Astrocyte (in vitro differentiated cells and primary cell): ENCODE data around the gene FRYL. TPM values are rescaled to one million over a fixed set of nuclear protein-coding genes. Genes with fewer than 3 reads are reported as not detected.

Experiments used
- DNase-seq: peaks from one replicate; pipeline ENCODE4 v3.0.0-alpha.2; 2010; ENCODE audit warnings: low read depth
- FAIRE-seq: peaks from 2 replicates; lab custom pipeline; 2011; peaks lifted over from hg19 to GRCh38; lab: Jason Lieb, UNC
- H2AFZ ChIP-seq: 2 replicates; pipeline ENCODE4 v1.6.0; 2012; ENCODE audit warnings: low read depth, low read length, inconsistent platforms
- H3K27ac ChIP-seq: 2 replicates; pipeline ENCODE4 v1.5.1; 2011; ENCODE audit warnings: low read depth, low read length, inconsistent platforms
- H3K27me3 ChIP-seq: 2 replicates; pipeline ENCODE4 v1.6.0; 2011; ENCODE audit warnings: low read length, inconsistent platforms; ENCODE audit not compliant: insufficient read depth
- H3K36me3 ChIP-seq: 2 replicates; pipeline ENCODE4 v1.5.1; 2011; ENCODE audit warnings: low read length, inconsistent platforms; ENCODE audit not compliant: insufficient read depth
- H3K4me1 ChIP-seq: 2 replicates; pipeline ENCODE4 v1.5.1; 2011; ENCODE audit warnings: low read length, inconsistent platforms; ENCODE audit not compliant: insufficient read depth
- H3K4me2 ChIP-seq: 2 replicates; pipeline ENCODE4 v1.6.0; 2012; ENCODE audit warnings: low read length, inconsistent platforms
- H3K4me3 ChIP-seq: 2 replicates; pipeline ENCODE4 v1.5.1; 2011; ENCODE audit warnings: low read depth, mild to moderate bottlenecking, low read length, inconsistent platforms; ENCODE audit not compliant: insufficient read depth
- H3K79me2 ChIP-seq: 2 replicates; pipeline ENCODE4 v1.6.0; 2012; ENCODE audit warnings: mild to moderate bottlenecking, low read length, inconsistent platforms; ENCODE audit not compliant: insufficient read depth
- H3K9ac ChIP-seq: 2 replicates; pipeline ENCODE4 v1.6.0; 2012; ENCODE audit warnings: mild to moderate bottlenecking, low read length, inconsistent platforms
- H3K9me3 ChIP-seq: 2 replicates; pipeline ENCODE4 v1.5.1; 2012; ENCODE audit warnings: low read depth, mild to moderate bottlenecking, low read length, inconsistent platforms; ENCODE audit not compliant: insufficient read depth
- H4K20me1 ChIP-seq: 2 replicates; pipeline ENCODE4 v1.6.0; 2012; ENCODE audit warnings: low read length, inconsistent platforms; ENCODE audit not compliant: insufficient read depth
- H3K27ac Mint-ChIP-seq: one replicate; pipeline ENCODE4 v1.8.0; 2021; ENCODE audit warnings: mild to moderate bottlenecking, mixed read lengths; ENCODE audit not compliant: unreplicated experiment
- H3K27me3 Mint-ChIP-seq: one replicate; pipeline ENCODE4 v1.8.0; 2021; ENCODE audit warnings: low read depth, mixed read lengths; ENCODE audit not compliant: unreplicated experiment
- H3K36me3 Mint-ChIP-seq: one replicate; pipeline ENCODE4 v1.8.0; 2021; ENCODE audit warnings: low read depth, mixed read lengths; ENCODE audit not compliant: unreplicated experiment
- H3K4me1 Mint-ChIP-seq: one replicate; pipeline ENCODE4 v1.8.0; 2021; ENCODE audit warnings: low read depth, mixed read lengths; ENCODE audit not compliant: unreplicated experiment
- H3K4me3 Mint-ChIP-seq: one replicate; pipeline ENCODE4 v1.8.0; 2021; ENCODE audit warnings: mild to moderate bottlenecking, moderate library complexity, mixed read lengths; ENCODE audit not compliant: unreplicated experiment
- H3K9me3 Mint-ChIP-seq: one replicate; pipeline ENCODE4 v1.8.0; 2021; ENCODE audit warnings: mild to moderate bottlenecking, mixed read lengths; ENCODE audit not compliant: unreplicated experiment
- EZH2 ChIP-seq: IDR thresholded peaks from 2 replicates; pipeline ENCODE4 v1.6.1; 2012; ENCODE audit warnings: mild to moderate bottlenecking, low read length, inconsistent platforms; ENCODE audit not compliant: insufficient read depth
- total RNA-seq: library from RNA; stranded (reverse); gene quantifications from 2 replicates; pipeline ENCODE4 v1.2.1, GENCODE V29; 2021
- TF ChIP-seq, protein P1 (sequence below): IDR thresholded peaks from 2 replicates; pipeline ENCODE4 v1.5.1; 2011; ENCODE audit warnings: low read depth, mild to moderate bottlenecking, inconsistent platforms, low read length, moderate library complexity; ENCODE audit not compliant: insufficient read depth

Gene FRYL
- total RNA-seq, 1 donor from 2014 or later: 70.0 TPM

- Histone ChIP-seq H3K9ac (no peak overlapping the region), H4K20me1 (peaks cover 9% of the 10 kb centered on the region), H3K27me3 (no peaks in the 10 kb centered on the region), H3K9me3 (no peaks in the 10 kb centered on the region), H3K4me3 (no peak overlapping the region), H2AFZ (no peak overlapping the region), H3K4me1 (peaks cover 5% of the 10 kb centered on the region), H3K4me2 (no peak overlapping the region), H3K27ac (no peak overlapping the region), H3K36me3 (no peaks in the 10 kb centered on the region), H3K79me2 (peaks cover 47% of the 10 kb centered on the region)
- Mint-ChIP-seq H3K4me3 (no peak overlapping the region), H3K4me1 (peaks cover 2% of the 10 kb centered on the region), H3K27me3 (no peaks in the 10 kb centered on the region), H3K36me3 (no peaks in the 10 kb centered on the region), H3K27ac (no peak overlapping the region), H3K9me3 (no peaks in the 10 kb centered on the region)
- TF ChIP-seq, protein P1, sequence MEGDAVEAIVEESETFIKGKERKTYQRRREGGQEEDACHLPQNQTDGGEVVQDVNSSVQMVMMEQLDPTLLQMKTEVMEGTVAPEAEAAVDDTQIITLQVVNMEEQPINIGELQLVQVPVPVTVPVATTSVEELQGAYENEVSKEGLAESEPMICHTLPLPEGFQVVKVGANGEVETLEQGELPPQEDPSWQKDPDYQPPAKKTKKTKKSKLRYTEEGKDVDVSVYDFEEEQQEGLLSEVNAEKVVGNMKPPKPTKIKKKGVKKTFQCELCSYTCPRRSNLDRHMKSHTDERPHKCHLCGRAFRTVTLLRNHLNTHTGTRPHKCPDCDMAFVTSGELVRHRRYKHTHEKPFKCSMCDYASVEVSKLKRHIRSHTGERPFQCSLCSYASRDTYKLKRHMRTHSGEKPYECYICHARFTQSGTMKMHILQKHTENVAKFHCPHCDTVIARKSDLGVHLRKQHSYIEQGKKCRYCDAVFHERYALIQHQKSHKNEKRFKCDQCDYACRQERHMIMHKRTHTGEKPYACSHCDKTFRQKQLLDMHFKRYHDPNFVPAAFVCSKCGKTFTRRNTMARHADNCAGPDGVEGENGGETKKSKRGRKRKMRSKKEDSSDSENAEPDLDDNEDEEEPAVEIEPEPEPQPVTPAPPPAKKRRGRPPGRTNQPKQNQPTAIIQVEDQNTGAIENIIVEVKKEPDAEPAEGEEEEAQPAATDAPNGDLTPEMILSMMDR: no peak
- TF ChIP-seq EZH2: no peak
- DNase-seq (no peak), FAIRE-seq (no peak)
Observed at GRCh38 chr4:48635980-48636379, 144.1 kb downstream of the FRYL start.

- FAIRE-seq: no peak
- H3K27ac ChIP-seq: no peak overlapping the region
Observed at GRCh38 chr4:48635310-48635709, 144.8 kb downstream of the FRYL start.

More at GRCh38 chr4:48635310-48635709, 144.8 kb downstream of the FRYL start:
- Mint-ChIP-seq H3K4me1 (peaks cover 2% of the 10 kb centered on the region), H3K36me3 (no peaks in the 10 kb centered on the region), H3K4me3 (no peak overlapping the region), H3K27ac (no peak overlapping the region), H3K27me3 (no peaks in the 10 kb centered on the region), H3K9me3 (no peaks in the 10 kb centered on the region)
- H3K9ac ChIP-seq: no peak overlapping the region
- H3K27me3 ChIP-seq: no peaks in the 10 kb centered on the region
- H3K4me3 ChIP-seq: no peak overlapping the region
- H3K36me3 ChIP-seq: no peaks in the 10 kb centered on the region
- H4K20me1 ChIP-seq: peaks cover 9% of the 10 kb centered on the region
- peaks cover 5% of the 10 kb centered on the region for H3K4me1 ChIP-seq
- TF ChIP-seq, protein P1: no peak
- TF ChIP-seq EZH2: no peak
- peaks cover 41% of the 10 kb centered on the region for H3K79me2 ChIP-seq
- H3K4me2 ChIP-seq: peak overlapping the region; percentile 19
- H3K9me3 ChIP-seq: no peaks in the 10 kb centered on the region
- no peak overlapping the region for H2AFZ ChIP-seq
- peak; percentile 53 for DNase-seq
